Peyer's patch (tissue), 4 donors: ENCODE results near the gene TAC4. TPM values are rescaled to one million over a fixed set of nuclear protein-coding genes. Genes with fewer than 3 reads are reported as not detected.

Experiments used
- DNase-seq, 3 donors: peaks; one replicate each; pipeline ENCODE4 v3.0.0-alpha.2; 2017 to 2019
- H3K27ac ChIP-seq, 4 donors: fragments of 200-600 bp; sonication (generic); one replicate each; pipeline ENCODE4 v1.5.1; 2016 to 2019
- H3K27me3 ChIP-seq, 2 donors: fragments of 200-600 bp; sonication (generic); one replicate each; pipeline ENCODE4 v1.5.1; 2019
- H3K36me3 ChIP-seq, 3 donors: fragments of 200-600 bp; sonication (generic); one replicate each; pipeline ENCODE4 v1.5.1; 2016 to 2019
- H3K4me1 ChIP-seq, 4 donors: fragments of 200-600 bp; sonication (generic); one replicate each; pipeline ENCODE4 v1.5.1; 2016 to 2019
- H3K4me3 ChIP-seq, 4 donors: fragments of 200-600 bp; sonication (generic); 1 replicate in 3 of 4; 2 replicates in 1 of 4; pipeline ENCODE4 v1.5.1; 2016 to 2019; ENCODE audit warnings: mild to moderate bottlenecking in 1 of 4
- H3K9me3 ChIP-seq, 4 donors: fragments of 200-600 bp; sonication (generic); one replicate each; pipeline ENCODE4 v1.5.1; 2016 to 2019; ENCODE audit warnings: mild to moderate bottlenecking in 1 of 4
- POLR2A ChIP-seq, 2 donors: fragments of 450-650 bp; IDR thresholded peaks; one replicate each; pipeline ENCODE4 v1.5.1; 2017; ENCODE audit warnings: antibody characterized with exemption in 2 of 2, mild to moderate bottlenecking in 2 of 2, moderate library complexity in 2 of 2
- total RNA-seq, 4 donors: library from RNA; depleted of rRNA; stranded (reverse); fragments of >200 nt; gene quantifications; one replicate each; pipeline ENCODE4 v1.1.0, GENCODE V29; 2016
- TF ChIP-seq, protein P1 (sequence below), 6 experiments: fragments of 450-650 bp in 4 of 6; fragments of 200-600 bp in 2 of 6; sonication (generic) in 1 of 6; IDR thresholded peaks; one replicate each; pipeline ENCODE4 v1.5.1; 2017 to 2019; ENCODE audit warnings: antibody characterized with exemption in 6 of 6, mild to moderate bottlenecking in 3 of 6, moderate library complexity in 1 of 6

TAC4 gene
- total RNA-seq, 4 donors from 2014 or later, result not detected

DNA sequence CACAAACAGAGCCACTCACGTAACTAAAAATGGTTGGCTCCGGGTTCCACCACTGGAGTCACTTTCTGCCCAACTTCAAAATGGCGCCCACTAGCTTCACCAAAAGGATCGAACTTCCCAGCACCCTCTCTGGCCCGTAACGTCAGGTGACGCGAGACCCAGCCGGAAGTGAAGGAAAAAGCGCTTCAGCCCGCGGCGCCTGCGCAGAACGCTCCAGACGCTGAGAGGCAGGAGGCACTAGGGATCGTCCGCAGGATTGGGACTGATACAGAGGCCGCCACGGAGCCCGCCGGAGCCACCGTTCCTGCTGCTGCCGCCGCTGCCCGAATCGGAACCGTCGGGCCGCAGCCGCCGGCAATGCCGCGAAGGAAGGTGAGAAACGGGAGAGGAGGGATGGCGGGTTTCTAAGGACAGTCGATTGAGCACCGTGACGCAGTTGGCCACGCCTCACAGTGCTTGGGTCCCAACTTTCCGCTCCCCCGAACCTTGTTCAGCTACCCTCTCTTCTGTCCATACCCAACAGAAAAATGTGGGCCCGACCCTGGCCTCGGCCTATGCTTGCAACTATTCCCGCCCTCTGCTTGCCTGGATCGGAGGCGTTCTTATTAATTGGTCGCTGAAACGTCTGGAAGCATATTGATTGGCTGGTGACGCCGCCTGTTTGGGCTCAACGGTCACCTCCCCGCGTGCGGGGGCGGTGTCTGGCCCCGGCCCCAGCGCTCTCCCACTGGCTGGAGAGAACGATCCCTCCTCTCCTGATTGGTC, 59.2 kb downstream of the TAC4 start, which contains the start of gene KAT7:
TSS of gene KAT7 (plus strand) at position 204 of the 765 bp plus-strand sequence. CDS start at position 358, 154 bp downstream.
- H3K4me1 ChIP-seq, result peaks cover 0 to 30% (median 9%) of the 10 kb centered on the region in 4 donors

More for the DNA sequence above, 59.2 kb downstream of the TAC4 start, which contains the start of gene KAT7:
- no peaks in the 10 kb centered on the region for H3K27me3 ChIP-seq
- peaks cover 0 to 21% (median 0%) of the 10 kb centered on the region in 3 donors for H3K36me3 ChIP-seq
- H3K9me3 ChIP-seq, result no peaks in the 10 kb centered on the region
- peak; percentile 98 to 99 (median 99) for DNase-seq
- H3K4me3 ChIP-seq, result peak within 1 kb of the TSS; percentile 75 to 95 (median 84)
- peak within 1 kb of the TSS; percentile 96 to 99 (median 98) for H3K27ac ChIP-seq
- TF ChIP-seq, protein P1, sequence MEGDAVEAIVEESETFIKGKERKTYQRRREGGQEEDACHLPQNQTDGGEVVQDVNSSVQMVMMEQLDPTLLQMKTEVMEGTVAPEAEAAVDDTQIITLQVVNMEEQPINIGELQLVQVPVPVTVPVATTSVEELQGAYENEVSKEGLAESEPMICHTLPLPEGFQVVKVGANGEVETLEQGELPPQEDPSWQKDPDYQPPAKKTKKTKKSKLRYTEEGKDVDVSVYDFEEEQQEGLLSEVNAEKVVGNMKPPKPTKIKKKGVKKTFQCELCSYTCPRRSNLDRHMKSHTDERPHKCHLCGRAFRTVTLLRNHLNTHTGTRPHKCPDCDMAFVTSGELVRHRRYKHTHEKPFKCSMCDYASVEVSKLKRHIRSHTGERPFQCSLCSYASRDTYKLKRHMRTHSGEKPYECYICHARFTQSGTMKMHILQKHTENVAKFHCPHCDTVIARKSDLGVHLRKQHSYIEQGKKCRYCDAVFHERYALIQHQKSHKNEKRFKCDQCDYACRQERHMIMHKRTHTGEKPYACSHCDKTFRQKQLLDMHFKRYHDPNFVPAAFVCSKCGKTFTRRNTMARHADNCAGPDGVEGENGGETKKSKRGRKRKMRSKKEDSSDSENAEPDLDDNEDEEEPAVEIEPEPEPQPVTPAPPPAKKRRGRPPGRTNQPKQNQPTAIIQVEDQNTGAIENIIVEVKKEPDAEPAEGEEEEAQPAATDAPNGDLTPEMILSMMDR (IDR thresholded peaks at IDR 0.05), result peak in 4 of 6 experiments; percentile 6 to 31 (median 14)
- peak; percentile 85 to 88 for TF ChIP-seq POLR2A (IDR thresholded peaks at IDR 0.05)

Other genes starting within 250 kb of the TAC4 start
- 10 to 100 TPM; 72.2 to 81.3 (median 74.7) TPM for gene SPOP, start 170.0 kb downstream of the TAC4 start, total RNA-seq
- gene SLC35B1, start 140.1 kb downstream of the TAC4 start, total RNA-seq, result 100 to 1,000 TPM in 1 of 4 donors, 10 to 100 TPM in 3; 42.1 to 115 (median 78.2) TPM
- 10 to 100 TPM in 1 of 4 donors, 1 to 10 TPM in 3; 6.5 to 16.5 (median 9.4) TPM for gene FAM117A, start 83.9 kb downstream of the TAC4 start, total RNA-seq
- gene KAT7, start 59.4 kb downstream of the TAC4 start, total RNA-seq, result 10 to 100 TPM; 44.3 to 50.9 (median 45.3) TPM
- gene DLX4, start 121.1 kb upstream of the TAC4 start, total RNA-seq, result not detected
- not detected for gene DLX3, start 147.2 kb upstream of the TAC4 start, total RNA-seq
- gene ITGA3, start 208.0 kb upstream of the TAC4 start, total RNA-seq, result 100 to 1,000 TPM in 3 of 4 donors, 10 to 100 TPM in 1; 71.0 to 285 (median 247) TPM
- gene PDK2, start 247.3 kb upstream of the TAC4 start, total RNA-seq, result 100 to 1,000 TPM in 3 of 4 donors, 10 to 100 TPM in 1; 23.1 to 283 (median 164) TPM